CD4-positive, alpha-beta T cell treated with Interleukin-1 beta for 1 hour (primary cell): ENCODE measurements around the gene ZSWIM5.
"Not testable (repeated sequence)": the region's sequence is repeated elsewhere in the genome, so short reads cannot be mapped to it uniquely, and the experiment has no call there.

ENCODE experiments used
- DNase-seq, 2 donors: peaks; one replicate each; pipeline ENCODE4 v3.0.0-alpha.2; 2020 to 2022

Gene ZSWIM5

DNA sequence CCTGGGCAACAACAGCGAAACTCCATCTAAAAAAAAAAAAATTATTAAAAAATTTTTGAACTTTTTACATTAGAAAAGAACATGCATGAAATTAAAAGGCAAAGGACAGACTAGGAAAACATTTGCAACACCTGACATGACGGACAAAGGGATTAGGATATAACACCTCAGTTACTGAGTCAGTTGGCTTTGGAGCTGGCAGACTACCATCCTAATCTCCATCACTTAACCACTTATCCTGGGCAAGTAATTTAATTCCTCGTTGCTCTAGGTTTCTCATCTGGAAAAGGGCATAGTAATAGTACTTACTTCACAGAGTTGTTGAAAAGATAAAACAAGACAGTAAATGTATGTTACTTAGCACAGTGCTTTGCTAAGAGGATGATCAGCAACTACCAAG, 207.2 kb downstream of the ZSWIM5 start:
- DNase-seq = no peak

DNA sequence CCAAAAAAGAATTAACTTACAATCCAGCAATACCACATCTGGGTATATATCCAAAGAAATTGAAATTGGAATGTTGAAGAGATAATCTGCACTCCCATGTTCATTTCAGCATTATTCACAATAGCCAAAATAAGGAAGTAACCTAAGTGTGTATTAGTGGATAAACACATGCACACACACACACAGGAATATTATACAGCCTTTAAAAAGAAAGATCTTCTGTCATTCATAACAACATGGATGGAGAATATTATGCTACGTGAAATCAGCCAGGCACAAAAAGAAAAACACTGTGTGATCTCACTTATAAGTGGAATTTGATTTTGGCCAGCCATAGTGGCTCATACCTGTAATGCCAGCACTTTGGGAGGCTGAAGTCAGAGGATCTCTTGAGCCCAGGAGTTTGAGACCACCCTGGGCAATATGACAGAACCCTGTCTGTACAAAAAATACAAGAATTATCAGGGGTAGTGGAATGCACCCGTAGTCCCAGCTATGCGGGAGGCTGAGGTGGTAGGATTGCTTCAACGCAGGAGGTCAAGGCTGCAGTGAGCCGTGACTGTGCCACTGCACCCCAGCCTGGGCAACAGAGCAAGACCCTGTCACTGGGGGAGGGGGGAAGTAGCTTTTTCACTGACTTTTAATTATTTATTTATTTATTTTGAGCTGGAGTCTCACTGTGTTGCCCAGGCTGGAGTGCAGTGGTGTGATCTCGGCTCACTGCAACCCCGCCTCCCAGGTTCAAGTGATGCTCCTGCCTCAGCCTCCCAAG, 210.8 kb downstream of the ZSWIM5 start:
- DNase-seq = no peak

DNA sequence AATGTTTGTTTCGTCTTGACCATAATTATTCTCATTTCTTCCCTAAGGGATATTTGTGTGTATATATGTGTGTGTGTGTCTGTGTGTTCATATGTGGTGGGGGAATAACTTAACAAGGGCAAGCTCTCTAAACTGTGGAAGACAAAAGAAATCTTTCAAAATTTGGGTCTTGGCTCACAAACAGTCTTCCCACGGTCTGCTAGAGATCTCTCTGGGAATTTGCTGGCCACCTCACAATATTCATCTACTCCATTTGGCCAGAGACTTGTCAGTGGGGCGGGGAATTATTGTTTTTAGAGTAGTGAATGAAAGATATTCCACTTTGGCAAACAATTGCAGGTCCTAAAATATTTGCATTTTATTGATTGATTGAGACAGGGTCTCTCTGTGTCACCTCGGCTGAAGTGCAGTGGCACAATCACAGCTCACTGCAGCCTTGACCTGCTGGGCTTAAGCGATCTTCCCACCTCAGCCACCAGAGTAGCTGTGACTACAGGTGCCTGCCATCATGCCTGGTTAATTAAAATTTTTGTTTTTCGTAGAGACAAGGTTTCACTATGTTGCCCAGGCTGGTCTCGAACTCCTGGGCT, 212.0 kb downstream of the ZSWIM5 start:
- DNase-seq = no peak

DNA sequence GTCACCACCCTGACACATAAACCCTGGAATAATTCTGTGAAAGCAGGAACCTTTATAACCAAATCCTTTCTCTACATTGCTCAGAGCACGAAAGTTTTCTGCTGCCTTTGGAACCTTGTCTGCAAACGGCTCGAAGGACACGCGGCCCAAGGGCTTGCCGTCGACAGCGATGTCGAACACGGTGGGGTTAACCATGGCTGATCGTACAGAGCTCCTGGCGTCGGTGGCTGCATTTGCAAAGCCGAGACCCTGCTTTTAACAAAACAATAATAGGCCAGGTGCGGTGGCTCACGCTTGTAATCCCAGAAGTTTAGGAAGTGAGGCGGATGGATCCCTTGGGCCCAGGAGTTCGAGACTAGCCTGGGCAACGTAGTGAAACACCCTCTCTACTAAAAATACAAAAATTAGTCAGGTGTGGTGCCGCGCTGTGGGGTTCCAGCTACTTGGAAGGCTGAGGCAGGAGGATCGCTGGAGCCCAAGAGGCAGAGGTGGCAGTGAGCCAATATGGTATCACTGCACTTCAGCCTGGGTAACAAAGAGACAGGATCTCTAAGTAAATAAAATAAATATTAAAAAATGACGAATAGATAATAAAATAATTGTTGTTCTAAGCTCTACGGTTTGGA, 217.8 kb downstream of the ZSWIM5 start:
- no peak for DNase-seq

DNA sequence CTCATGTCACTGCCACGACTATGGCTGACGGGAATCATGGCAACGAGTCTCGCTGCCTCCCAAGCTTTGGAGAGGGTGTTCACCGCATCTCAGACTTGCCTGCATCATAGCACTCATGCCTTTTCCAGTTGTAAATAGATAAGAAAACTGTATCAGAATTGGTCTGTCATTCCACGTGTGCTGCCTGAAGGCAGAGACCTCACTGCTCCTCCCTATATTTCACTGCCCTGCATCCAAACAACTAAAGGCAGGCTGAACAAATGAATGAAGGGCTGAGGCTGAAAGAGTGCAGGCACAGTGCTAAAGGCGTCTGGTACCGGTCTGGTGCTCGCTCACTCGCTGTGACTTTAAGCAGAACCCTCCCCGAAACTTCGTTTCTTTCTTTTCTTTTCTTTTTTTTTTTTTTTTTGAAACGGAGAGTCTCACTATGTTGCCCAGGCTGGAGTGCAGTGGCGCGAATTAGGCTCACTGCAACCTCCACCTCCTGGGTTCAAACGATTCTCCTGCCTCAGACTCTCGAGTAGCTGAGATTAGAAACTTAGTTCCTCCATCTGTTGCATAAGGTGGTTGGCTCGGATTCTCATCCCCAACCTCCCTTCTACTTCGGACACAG, 220.6 kb downstream of the ZSWIM5 start:
- DNase-seq = no peak

DNA sequence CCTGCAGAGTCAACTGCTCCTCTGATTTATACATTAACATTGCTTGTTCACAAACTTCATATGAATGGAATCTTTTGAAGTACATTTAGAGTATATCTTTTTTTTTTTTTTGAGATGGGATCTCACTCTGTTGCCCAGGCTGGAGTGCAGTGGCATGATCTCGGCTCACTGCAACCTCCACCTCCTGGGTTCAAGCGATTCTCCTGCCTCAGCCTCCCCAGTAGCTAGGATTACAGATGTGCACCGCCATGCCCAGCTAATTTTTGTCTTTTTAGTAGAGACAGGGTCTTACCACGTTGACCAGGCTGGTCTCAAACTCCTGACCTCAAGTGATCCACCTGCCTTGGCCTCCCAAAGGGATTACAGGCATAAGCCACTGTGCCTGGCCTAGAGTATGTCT, 229.0 kb downstream of the ZSWIM5 start:
- not testable (repeated sequence) for DNase-seq

DNA sequence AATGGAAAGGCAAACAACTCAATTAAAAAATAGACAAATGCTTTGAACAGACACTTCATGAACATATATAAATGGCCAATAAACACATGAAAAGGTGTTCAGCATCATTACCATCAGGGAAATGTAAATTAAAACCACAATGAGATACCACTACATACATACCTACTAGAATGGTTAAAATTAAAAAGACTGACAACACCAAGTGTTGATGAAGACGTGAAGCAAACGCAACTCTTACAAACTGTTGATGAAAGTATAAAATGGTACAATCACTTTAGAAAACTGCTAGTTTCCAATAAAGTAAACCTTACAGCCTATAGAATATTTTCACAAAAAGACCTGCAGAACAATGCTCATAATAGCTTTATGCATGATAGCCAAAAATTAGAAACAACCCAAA, 230.2 kb downstream of the ZSWIM5 start:
- no peak for DNase-seq

DNA sequence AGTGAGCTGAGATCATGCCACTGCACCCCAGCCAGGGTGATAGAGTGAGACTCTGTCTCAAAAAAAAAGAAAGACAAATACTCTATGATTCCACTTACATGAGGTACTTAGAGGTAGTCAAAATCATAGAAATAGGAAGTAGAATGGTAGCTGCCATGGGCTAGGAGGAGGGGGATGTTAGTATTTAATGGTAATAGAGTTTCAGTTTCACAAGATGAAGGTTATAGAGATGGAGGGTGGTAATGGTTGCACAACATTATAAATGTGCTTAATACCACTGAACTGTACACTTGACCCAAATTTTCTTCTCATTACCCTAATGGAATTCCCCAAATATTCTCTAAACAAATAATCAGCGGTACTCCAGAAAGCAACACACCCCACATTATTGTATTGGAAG, 232.8 kb downstream of the ZSWIM5 start:
- DNase-seq = no peak

DNA sequence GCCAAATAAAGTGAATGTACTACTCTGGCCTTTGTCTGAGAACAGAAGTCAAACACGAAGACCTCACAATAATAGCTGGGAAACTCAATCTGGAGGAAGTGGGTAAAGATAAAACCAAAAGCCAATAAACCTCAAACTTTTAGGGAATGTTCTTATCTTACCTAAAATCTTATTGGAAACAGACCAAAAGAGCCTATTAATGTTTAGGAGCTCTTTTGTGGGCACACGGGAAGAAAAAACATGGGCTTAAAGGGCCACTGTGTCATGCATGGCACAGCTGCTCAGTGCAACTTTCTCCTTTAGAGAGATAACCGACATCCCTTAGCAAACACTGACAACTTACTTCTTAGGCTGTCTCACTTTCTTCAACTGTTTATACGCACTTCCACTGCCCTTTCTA, 236.1 kb downstream of the ZSWIM5 start:
- no peak for DNase-seq
